ENCODE measurements around the gene PITPNM2.

PITPNM2 gene

GRCh38 chr12:123150275-123150743, 581 bp downstream of the PITPNM2 start:
- Histone ChIP-seq H3K27me3 (ENCODE audit: control insufficient read depth, low read length) (peaks cover 38% of the 10 kb centered on the region), H3K9me3 (ENCODE audit: control insufficient read depth, insufficient read depth, low read length) (no peaks in the 10 kb centered on the region), H3K36me3 (ENCODE audit: control insufficient read depth, low read length) (peaks cover 9% of the 10 kb centered on the region), H3K4me1 (ENCODE audit: control insufficient read depth, low read length) (peaks cover 7% of the 10 kb centered on the region; the same call in 1 of the 2 replicates), H3K4me2 (ENCODE audit: low read length) (peak overlapping the region; percentile 60), H3K79me2 (ENCODE audit: control insufficient read depth, low read length) (no peaks in the 10 kb centered on the region), H4K20me1 (ENCODE audit: control insufficient read depth, insufficient read depth, low read depth, low read length) (peaks cover 9% of the 10 kb centered on the region; the same call in 1 of the 2 replicates), H3F3A (ENCODE audit: control insufficient read depth, insufficient read depth) (peaks cover 19% of the 10 kb centered on the region), H3K4me3 (ENCODE audit: low read length) (peak overlapping the region; percentile 38), H3K27ac (ENCODE audit: low read depth, low read length) (no peak overlapping the region), H3K9me2 (replicated peaks; ENCODE audit: control insufficient read depth, low read length) (no peaks in the 10 kb centered on the region)
- TF ChIP-seq EZH2phosphoT487 (IDR thresholded peaks at IDR 0.05; ENCODE audit: borderline replicate concordance, low read length): no peak

- H3K4me3 ChIP-seq (ENCODE audit: low read length): 0 out of 2 replicates have a peak overlapping the region, but pooled peaks have one; percentile 38
- H3K79me2 ChIP-seq (ENCODE audit: control insufficient read depth, low read length): no peaks in the 10 kb centered on the region
- peaks cover 9% of the 10 kb centered on the region; the same call in 1 of the 2 replicates for H4K20me1 ChIP-seq (ENCODE audit: control insufficient read depth, insufficient read depth, low read depth, low read length)
- H3K27ac ChIP-seq (ENCODE audit: low read depth, low read length): no peak overlapping the region
- peaks cover 19% of the 10 kb centered on the region for H3F3A ChIP-seq (ENCODE audit: control insufficient read depth, insufficient read depth)
- H3K4me2 ChIP-seq (ENCODE audit: low read length): peak overlapping the region; percentile 60
- no peak for TF ChIP-seq CTCF (IDR thresholded peaks at IDR 0.05; ENCODE audit: low read depth, low read length, poor library complexity, severe bottlenecking)
- no peak for TF ChIP-seq EZH2phosphoT487 (IDR thresholded peaks at IDR 0.05; ENCODE audit: borderline replicate concordance, low read length)
- H3K4me1 ChIP-seq (ENCODE audit: control insufficient read depth, low read length): peaks cover 7% of the 10 kb centered on the region; the same call in 1 of the 2 replicates
- no peaks in the 10 kb centered on the region for H3K9me3 ChIP-seq (ENCODE audit: control insufficient read depth, insufficient read depth, low read length)
- 0 out of 2 replicates have a peak, but pooled peaks cover 8% of the 10 kb centered on the region for H3K36me3 ChIP-seq (ENCODE audit: control insufficient read depth, low read length)
- peaks cover 40% of the 10 kb centered on the region for H3K27me3 ChIP-seq (ENCODE audit: control insufficient read depth, low read length)
- H3K9me2 ChIP-seq (replicated peaks; ENCODE audit: control insufficient read depth, low read length): no peaks in the 10 kb centered on the region
These were observed 1.2 kb downstream of the PITPNM2 start for GRCh38 chr12:123149501-123150274.

- Histone ChIP-seq H3F3A (ENCODE audit: control insufficient read depth, insufficient read depth) (peaks cover 19% of the 10 kb centered on the region), H3K27me3 (ENCODE audit: control insufficient read depth, low read length) (peaks cover 40% of the 10 kb centered on the region), H3K4me3 (ENCODE audit: low read length) (no peak overlapping the region), H3K4me2 (ENCODE audit: low read length) (no peak overlapping the region), H4K20me1 (ENCODE audit: control insufficient read depth, insufficient read depth, low read depth, low read length) (peaks cover 9% of the 10 kb centered on the region; the same call in 1 of the 2 replicates), H3K4me1 (ENCODE audit: control insufficient read depth, low read length) (peaks cover 7% of the 10 kb centered on the region; the same call in 1 of the 2 replicates), H3K9me3 (ENCODE audit: control insufficient read depth, insufficient read depth, low read length) (no peaks in the 10 kb centered on the region), H3K36me3 (ENCODE audit: control insufficient read depth, low read length) (0 out of 2 replicates have a peak, but pooled peaks cover 3% of the 10 kb centered on the region), H3K79me2 (ENCODE audit: control insufficient read depth, low read length) (no peaks in the 10 kb centered on the region), H3K27ac (ENCODE audit: low read depth, low read length) (no peak overlapping the region), H3K9me2 (replicated peaks; ENCODE audit: control insufficient read depth, low read length) (no peaks in the 10 kb centered on the region)
- TF ChIP-seq CTCF (IDR thresholded peaks at IDR 0.05; ENCODE audit: low read depth, low read length, poor library complexity, severe bottlenecking) (no peak), EZH2phosphoT487 (IDR thresholded peaks at IDR 0.05; ENCODE audit: borderline replicate concordance, low read length) (no peak)
These were observed 1.8 kb downstream of the PITPNM2 start for GRCh38 chr12:123149088-123149487.

GRCh38 chr12:123148655-123149054, 2.2 kb downstream of the PITPNM2 start:
- Histone ChIP-seq H3K4me1 (ENCODE audit: control insufficient read depth, low read length) (peaks cover 7% of the 10 kb centered on the region; the same call in 1 of the 2 replicates), H3K79me2 (ENCODE audit: control insufficient read depth, low read length) (no peaks in the 10 kb centered on the region), H3K27ac (ENCODE audit: low read depth, low read length) (no peak overlapping the region), H3K36me3 (ENCODE audit: control insufficient read depth, low read length) (no peaks in the 10 kb centered on the region), H3F3A (ENCODE audit: control insufficient read depth, insufficient read depth) (peaks cover 14% of the 10 kb centered on the region), H4K20me1 (ENCODE audit: control insufficient read depth, insufficient read depth, low read depth, low read length) (peaks cover 9% of the 10 kb centered on the region; the same call in 1 of the 2 replicates), H3K4me2 (ENCODE audit: low read length) (no peak overlapping the region), H3K9me2 (replicated peaks; ENCODE audit: control insufficient read depth, low read length) (no peaks in the 10 kb centered on the region), H3K9me3 (ENCODE audit: control insufficient read depth, insufficient read depth, low read length) (no peaks in the 10 kb centered on the region), H3K4me3 (ENCODE audit: low read length) (no peak overlapping the region), H3K27me3 (ENCODE audit: control insufficient read depth, low read length) (peaks cover 43% of the 10 kb centered on the region)
- TF ChIP-seq CTCF (IDR thresholded peaks at IDR 0.05; ENCODE audit: low read depth, low read length, poor library complexity, severe bottlenecking) (no peak), EZH2phosphoT487 (IDR thresholded peaks at IDR 0.05; ENCODE audit: borderline replicate concordance, low read length) (no peak)

Measured in DOHH2 (cell line).